GM18505 (cell line): Measurements from ENCODE around the gene LRRC8A.
"Not testable (repeated sequence)": the region's sequence is repeated elsewhere in the genome, so short reads cannot be mapped to it uniquely, and the experiment has no call there.

Experiments used
- ATAC-seq: cut with Tn5 transposase; IDR thresholded peaks from one replicate; pipeline ENCODE4 v1.9.1; 2021; ENCODE audit not compliant: unreplicated experiment
- POLR2A ChIP-seq: IDR thresholded peaks from 4 replicates; pipeline ENCODE4 v1.6.1; 2011; ENCODE audit warnings: borderline replicate concordance; ENCODE audit not compliant: insufficient read depth, insufficient read length; ENCODE audit errors: extremely low read depth

The LRRC8A gene

DNA sequence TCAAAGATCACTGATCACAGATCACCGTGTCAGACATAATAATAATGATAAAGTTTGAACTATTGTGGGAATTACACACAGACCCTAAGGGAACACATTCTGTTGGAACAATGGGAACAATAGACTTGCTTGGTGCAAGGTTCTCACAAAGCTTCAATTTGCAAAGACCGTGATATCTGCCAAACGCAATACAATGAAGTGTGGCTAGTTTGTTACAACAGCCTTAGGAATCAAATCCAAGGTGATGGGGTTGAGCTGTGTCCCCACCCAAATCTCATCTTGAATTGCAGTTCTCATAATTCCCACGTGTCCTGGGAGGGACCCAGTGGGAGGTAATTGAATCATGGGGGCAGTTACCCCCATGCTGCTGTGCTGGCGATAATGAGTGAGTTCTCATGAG, 21.0 kb upstream of the LRRC8A start:
- ATAC-seq, result no peak
- no peak for TF ChIP-seq POLR2A

DNA sequence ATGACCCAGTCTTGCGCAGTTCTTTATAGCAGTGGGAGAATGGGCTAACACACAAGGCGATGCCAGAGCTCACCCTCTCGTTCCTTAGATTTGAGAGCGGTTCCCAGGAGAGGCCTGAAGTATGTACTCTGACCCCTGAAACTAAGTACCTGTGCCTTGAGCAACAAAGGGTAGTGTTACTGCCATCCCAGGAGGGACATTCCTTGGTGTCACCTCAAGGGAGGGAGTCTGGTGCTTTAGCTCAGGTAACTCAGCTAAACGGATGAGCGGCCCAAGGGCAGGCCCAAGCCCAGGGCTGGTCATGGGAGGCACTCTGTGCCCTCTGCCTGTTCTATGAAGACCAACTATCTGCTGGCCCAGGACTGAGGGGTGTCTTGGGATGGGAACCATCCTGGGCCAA, 20.4 kb upstream of the LRRC8A start:
- ATAC-seq, result no peak
- TF ChIP-seq POLR2A, result no peak

DNA sequence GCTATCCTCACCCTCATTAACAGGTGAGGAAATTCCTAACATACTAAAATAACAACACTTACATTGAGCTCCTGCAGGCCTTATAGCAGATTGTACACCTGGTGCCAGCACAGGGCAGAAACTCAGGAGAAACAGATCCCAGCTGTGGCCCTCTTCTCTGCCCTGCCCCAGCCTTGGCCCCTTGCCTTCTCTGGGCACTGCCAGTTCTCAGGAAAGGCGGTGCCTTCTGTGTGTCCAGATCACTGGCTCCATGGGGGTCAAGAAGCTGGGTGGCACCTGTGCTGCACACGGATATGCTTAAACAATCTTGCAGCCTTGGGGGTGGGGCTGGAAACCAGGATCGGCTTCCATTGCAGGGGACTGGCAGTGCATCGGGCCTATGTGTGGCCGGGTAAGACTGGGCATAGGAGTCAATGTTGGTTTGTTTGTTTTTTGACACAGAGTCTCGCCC, 19.5 kb upstream of the LRRC8A start:
- no peak for TF ChIP-seq POLR2A
- ATAC-seq, result no peak

DNA sequence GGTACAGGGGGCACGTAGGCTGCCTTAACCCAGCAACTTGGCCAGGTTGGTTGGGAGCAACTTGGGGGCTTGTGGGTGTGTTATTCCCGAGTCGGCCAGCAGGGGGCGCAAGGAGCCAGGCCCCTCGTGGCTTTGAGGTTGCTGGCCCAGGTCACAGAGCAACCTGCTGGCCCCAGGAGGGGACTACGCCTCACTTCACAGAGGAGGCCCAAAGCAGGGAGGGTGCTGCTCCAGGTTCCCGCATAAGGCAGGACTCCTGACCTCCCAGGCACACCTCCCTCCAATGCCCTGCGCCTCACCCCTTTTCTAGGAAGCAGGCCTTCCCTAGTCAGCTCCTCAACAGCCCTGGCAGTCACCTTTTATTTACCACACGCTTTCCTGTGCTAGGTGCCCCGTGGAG, 18.3 kb upstream of the LRRC8A start:
- ATAC-seq, result no peak
- no peak for TF ChIP-seq POLR2A

DNA sequence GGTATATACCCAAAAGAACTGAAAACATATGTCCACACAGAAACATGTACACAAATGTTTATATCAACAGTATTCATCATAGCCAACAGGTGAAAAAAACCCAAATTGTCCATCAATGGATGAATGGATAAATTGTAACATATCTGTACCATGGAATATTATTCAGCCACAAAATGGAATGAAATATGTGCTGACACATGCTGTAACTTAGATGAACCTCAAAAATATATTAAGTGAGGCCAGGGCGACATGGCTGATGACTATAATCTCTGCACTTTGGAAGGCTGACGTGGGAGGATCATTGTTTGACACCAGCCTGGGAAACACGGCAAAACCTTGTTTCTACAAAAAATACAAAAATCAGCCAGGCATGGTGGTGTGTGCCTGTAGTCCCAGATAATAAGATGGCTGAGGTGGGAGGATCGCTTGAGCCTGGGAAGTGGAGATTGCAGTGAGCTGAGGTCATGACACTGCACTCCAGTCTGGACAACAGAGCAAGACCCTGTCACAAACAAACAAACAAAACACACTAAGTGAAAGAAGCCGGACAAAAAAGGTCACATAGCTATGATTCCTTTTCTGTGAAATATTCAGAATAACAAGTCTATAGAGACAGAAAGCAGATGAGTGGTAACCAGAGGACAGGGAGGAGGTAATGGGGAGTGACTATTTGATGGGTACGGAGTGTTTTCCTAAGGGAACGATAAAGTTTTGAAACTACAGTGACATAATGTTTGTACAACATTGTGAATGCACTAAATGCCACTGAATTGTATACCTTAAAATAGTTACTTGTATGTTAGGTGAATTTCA, 11.6 kb upstream of the LRRC8A start:
- no peak for ATAC-seq
- TF ChIP-seq POLR2A, result no peak

DNA sequence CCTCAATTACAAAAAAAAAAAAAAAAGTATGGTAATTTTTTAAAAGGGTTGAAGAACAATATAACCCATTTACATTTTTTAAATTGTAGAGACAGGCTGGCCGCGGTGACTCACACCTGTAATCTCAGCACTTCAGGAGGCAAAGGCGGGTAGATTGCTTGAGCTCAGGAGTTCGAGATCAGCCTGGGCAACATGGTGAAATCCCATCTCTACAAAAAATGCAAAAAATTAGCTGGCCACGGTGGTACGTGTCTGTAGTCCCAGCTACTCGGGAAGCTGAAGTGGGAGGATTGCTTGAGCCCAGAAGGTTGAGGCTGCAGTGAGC, 11.0 kb upstream of the LRRC8A start:
- ATAC-seq, result not testable (repeated sequence)

DNA sequence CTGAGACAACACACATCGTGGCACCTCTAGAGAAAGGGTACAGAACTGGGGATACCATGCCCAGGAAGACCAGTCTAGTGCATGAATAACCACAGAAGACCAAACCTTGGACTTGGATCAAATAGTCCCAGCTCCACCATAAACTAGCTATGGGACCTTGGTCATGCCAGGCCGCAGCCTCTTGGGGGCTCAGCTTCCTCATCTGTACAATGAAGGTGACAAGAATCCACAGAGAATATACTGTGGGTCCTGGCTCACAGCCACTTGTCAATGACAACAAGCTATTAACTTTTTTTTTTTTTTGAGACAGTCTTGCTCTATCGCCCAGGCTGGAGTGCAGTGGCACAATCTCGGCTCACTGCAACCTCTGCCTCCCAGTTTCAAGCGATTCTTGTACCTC, 4.1 kb upstream of the LRRC8A start:
- no peak for TF ChIP-seq POLR2A
- no peak for ATAC-seq

DNA sequence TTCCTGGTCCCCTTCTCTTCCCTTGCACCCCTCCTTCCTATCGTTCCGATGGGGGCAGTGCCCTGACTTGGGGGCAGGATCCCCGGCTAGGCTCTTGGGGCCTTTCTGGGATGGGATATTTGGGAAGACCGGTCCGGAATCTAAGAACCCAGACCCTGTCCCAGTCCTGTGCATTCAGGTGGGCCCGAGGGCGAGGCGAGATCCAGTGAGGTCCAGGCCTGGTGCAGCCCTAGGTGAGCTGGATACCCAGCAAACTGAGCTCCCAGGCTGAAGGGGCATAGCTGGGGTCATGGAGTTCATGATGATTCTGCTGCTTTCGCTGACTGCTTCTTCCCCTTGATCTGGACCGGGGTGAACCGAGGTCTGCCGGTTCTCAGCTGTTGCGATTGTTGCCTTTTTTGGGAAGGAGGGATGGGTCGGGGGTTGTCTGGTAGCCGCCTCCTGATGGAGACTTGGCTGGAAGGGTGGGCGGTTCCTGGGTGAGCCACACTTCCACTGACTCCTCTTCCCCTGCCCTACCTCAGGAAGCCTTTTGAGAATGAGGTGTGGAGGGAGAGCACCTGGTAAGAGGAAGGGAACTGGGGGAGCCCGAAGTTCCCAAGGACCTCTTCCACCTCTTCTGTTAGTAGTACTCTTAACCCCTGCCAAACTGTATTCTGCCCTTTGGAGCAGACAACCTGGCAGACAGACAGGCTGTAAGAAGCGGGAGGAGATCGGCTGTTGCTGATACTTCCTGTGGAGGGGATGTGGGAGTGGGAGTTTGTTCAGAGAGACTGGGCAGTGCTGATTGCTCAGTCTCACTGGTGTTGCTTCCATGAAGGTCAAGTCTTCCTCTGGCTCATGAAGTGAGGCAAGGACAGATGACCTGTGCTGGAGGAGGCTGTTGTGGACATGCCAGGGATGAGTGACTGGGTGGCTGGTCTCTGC, 1.0 kb downstream of the LRRC8A start:
- no peak for TF ChIP-seq POLR2A
- ATAC-seq, result no peak

DNA sequence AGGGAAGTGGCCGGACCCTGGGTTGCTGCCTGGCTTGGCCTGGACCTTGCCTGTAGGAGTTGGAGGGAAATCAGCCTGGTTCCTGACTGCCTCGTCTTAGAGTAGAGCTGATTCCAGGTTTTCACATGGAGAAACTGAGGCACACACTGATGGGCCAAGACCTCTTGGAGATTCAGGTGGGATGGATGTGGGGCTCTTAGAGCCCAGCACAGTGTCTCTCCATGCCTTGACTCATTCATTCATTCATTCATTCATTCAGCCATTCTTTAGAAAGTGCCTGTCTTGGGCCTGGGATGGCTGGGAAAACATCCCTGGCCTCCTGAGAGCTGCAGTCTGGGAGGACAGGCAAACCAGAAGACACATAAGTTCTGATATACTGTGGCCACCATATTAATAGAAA, 2.2 kb downstream of the LRRC8A start:
- TF ChIP-seq POLR2A, result no peak
- no peak for ATAC-seq

DNA sequence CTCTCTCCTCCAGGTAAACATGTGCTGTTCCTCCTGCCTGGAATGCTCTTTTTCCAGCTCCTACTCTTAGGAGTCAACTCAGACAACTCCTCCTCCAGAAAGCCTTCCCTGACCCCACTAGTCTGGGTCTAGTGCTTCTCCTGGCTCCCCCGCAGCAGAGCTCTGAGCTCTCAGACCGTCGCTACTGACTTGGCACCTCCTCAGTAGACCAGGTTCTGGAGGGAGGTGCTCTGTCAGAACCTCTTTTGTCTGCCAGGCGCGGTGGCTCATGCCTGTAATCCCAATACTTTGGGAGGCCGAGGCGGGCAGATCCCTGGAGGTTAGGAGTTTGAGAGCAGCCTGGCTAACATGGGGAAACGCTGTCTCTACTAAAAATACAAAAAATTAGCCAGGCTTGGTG, 3.4 kb downstream of the LRRC8A start:
- no peak for TF ChIP-seq POLR2A
- ATAC-seq, result no peak

DNA sequence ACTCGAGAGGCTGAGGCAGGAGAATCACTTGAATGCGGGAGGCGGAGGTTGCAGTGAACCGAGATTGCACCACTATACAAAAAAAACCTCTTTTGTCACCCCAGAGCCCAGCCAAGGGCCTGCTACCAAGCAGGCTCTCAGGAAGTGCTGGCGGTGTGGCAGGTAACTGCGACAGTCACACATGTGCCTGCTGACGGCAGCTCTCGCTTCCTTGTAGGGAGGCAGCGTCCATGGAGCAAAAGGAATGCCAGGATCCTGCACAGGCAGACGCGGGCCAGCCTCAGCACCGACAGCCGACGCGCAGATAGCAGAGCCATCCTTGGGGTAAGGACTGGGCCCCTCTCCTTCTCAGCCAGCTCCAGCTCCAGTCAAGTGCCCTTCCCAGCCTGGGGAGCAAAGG, 3.9 kb downstream of the LRRC8A start:
- no peak for ATAC-seq
- TF ChIP-seq POLR2A, result no peak

DNA sequence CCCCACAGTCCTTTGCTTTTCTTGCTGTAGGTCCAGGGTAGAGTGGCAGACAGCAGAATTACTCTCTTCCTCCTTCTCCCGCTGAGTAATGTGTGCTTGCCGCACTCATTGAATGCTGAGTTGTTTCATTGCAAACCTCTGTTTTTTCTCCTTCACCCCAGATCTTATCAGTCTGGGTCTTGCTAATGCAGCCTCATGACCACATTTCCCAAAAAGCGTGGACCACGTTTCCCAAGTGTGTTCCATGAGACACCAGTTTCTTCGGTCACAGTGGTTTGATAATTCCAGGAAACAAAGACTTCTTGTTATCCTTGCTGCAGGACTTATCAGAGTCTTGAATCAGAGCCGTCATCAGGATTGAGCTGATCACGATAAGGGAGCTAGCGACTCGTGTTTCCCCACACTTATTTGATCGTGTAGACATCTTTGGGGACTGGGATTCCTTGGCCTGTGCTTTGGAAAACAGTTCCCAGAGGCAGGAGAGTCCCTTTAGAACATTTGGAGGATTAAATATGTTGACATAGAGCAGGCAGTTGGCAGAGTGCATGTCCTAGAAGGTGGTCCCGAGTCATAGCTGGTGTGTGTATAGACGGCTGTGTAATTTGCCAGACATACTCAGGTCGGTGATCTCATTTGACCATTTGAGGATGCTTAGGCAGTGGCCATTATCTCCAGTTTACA, 4.4 kb downstream of the LRRC8A start:
- no peak for ATAC-seq
- no peak for TF ChIP-seq POLR2A

DNA sequence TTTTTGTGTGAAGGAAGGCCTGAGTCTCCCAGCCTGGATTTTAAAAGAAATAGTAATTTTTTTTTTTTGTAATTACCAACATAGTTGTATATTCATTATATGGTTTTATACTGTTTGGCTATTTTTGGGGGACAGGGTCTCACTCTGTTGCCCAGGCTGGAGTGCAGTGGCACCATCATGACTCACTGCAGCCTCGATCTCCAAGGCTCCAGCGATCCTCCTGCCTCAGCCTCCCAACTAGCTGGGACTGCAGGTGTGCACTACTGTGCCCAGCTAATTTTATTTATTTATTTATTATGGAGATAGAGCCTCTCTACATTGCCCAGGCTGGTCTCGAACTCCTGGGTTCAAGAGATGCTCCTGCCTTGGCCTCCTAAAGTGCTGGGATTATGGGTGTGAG, 5.1 kb downstream of the LRRC8A start:
- no peak for ATAC-seq
- no peak for TF ChIP-seq POLR2A

DNA sequence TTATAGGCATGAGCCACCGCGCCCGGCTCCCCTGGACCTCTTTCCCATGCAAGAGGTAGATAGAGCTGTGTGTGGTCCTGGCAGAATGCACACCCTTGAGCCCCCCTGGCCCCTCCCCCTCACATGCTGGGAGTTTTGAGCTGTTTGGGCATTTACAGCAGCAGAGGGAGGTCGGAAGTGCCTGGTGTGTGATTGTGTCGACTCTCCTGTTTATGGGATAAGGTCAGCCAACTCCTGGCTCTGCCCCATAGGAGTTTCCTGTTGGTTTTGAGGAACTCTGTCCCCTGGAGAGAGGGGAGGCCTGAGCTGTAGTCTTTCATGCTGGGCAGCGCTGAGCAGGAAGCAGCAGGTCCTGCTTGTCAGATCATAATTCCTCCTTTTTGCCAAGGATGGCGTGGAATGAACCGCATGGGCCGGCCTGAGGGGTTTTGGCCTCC, 6.0 kb downstream of the LRRC8A start:
- no peak for TF ChIP-seq POLR2A
- no peak for ATAC-seq
